ENCODE results near the gene SLC2A5.
"Not testable (repeated sequence)": the region's sequence is repeated elsewhere in the genome, so short reads cannot be mapped to it uniquely, and the experiment has no call there.

The SLC2A5 gene

DNA sequence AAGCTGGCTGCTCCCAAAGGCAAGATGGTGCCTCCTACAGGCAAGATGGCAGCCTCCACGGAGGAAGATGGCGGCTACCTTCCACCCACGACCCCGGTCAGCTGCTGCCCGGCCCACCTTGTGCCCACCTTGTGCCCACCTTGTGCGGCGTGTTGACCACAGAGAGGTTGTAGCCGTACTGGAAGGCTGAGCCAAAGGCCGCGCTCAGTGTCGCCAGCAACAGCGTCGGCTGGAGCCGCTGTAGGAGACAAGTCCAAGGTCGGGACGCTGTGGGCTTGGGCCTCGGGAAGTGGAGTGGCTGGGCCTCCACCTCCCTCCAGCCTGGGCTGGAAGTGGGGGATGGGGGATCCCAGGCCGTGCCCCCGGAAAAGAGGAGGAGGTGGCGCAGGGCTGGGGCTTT is 44.6 kb downstream of the SLC2A5 start:
- no peak overlapping the region for H2BK12ac ChIP-seq (ENCODE audit: low read length)
- H2BK5ac ChIP-seq (ENCODE audit: low read depth, low read length, poor library complexity), result no peak overlapping the region
- H3K9ac ChIP-seq (ENCODE audit: low read length), result no peak overlapping the region
- no CpG with 5 or more reads among the region's 20 CpGs for WGBS (ENCODE audit: extremely low coverage, insufficient coverage, insufficient read length)
- H2AK5ac ChIP-seq (ENCODE audit: low read length), result no peak overlapping the region
- no peak overlapping the region for H2BK120ac ChIP-seq (ENCODE audit: insufficient read depth, low read length, poor library complexity)
- peaks cover 6% of the 10 kb centered on the region for H3K9me3 ChIP-seq (ENCODE audit: insufficient read depth, low read depth, low read length)
- no peak overlapping the region for H3K4me2 ChIP-seq (ENCODE audit: low read length)
- no peak overlapping the region for H4K91ac ChIP-seq (ENCODE audit: low read depth, low read length)
- no peak overlapping the region for H3K23ac ChIP-seq (ENCODE audit: low read length)
- H3K36me3 ChIP-seq (ENCODE audit: control insufficient read depth in 1 of 2, insufficient read depth in 2 of 2, low read length in 2 of 2), result no peaks in the 10 kb centered on the region
- no peaks in the 10 kb centered on the region for H3K27me3 ChIP-seq (ENCODE audit: insufficient read depth, low read length)
- no peak overlapping the region for H4K12ac ChIP-seq (ENCODE audit: low read depth, low read length)
- H3K79me2 ChIP-seq (ENCODE audit: control insufficient read depth, insufficient read depth, low read length, poor library complexity), result no peaks in the 10 kb centered on the region
- no peak overlapping the region for H3K27ac ChIP-seq (ENCODE audit: low read depth, low read length)
- H3K79me1 ChIP-seq (ENCODE audit: low read length), result no peaks in the 10 kb centered on the region
- H3K4me1 ChIP-seq (ENCODE audit: control insufficient read depth in 1 of 2, insufficient read depth in 2 of 2, low read length in 2 of 2), result no peaks in the 10 kb centered on the region
- H3K4me3 ChIP-seq (ENCODE audit: low read depth, low read length), result no peak overlapping the region
- no peak overlapping the region for H3K4ac ChIP-seq (ENCODE audit: low read depth, low read length)
- H3K14ac ChIP-seq (ENCODE audit: low read length), result no peak overlapping the region
- H3K18ac ChIP-seq (ENCODE audit: low read length), result no peak overlapping the region
- H2AFZ ChIP-seq (ENCODE audit: insufficient read depth, low read length, poor library complexity), result no peak overlapping the region
- no peak for DNase-seq
- H4K8ac ChIP-seq (ENCODE audit: low read depth, low read length), result no peak overlapping the region

DNA sequence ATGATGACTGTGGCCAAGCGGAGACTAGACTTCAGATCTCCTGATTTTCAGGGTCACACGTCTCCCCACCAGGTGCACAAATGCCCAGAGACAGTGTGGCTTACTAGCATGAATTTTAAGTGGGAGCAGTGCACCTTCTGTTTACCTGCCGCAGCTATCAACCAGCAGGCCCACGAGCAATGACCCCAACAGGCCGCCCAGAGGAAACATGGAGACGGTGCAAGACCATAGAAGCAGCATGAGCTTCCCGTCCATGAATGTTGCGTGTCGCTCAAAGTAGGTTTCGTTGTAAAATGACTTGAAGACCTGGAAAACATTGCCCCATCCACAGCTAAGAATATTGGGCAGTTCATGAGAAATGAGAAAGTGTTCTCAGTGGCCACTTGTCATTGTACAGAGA is 46.7 kb downstream of the SLC2A5 start:
- Histone ChIP-seq H3K36me3 (ENCODE audit: control insufficient read depth in 1 of 2, insufficient read depth in 2 of 2, low read length in 2 of 2) (no peaks in the 10 kb centered on the region), H4K91ac (ENCODE audit: low read depth, low read length) (no peak overlapping the region), H3K27ac (ENCODE audit: low read depth, low read length) (no peak overlapping the region), H4K12ac (ENCODE audit: low read depth, low read length) (no peak overlapping the region), H3K79me2 (ENCODE audit: control insufficient read depth, insufficient read depth, low read length, poor library complexity) (no peaks in the 10 kb centered on the region), H3K14ac (ENCODE audit: low read length) (no peak overlapping the region), H2BK5ac (ENCODE audit: low read depth, low read length, poor library complexity) (no peak overlapping the region), H4K8ac (ENCODE audit: low read depth, low read length) (no peak overlapping the region), H2BK120ac (ENCODE audit: insufficient read depth, low read length, poor library complexity) (no peak overlapping the region), H3K4ac (ENCODE audit: low read depth, low read length) (no peak overlapping the region), H3K9ac (ENCODE audit: low read length) (no peak overlapping the region), H3K4me3 (ENCODE audit: low read depth, low read length) (no peak overlapping the region), H3K4me1 (ENCODE audit: control insufficient read depth in 1 of 2, insufficient read depth in 2 of 2, low read length in 2 of 2) (no peaks in the 10 kb centered on the region), H3K18ac (ENCODE audit: low read length) (no peak overlapping the region), H2BK12ac (ENCODE audit: low read length) (no peak overlapping the region), H3K27me3 (ENCODE audit: insufficient read depth, low read length) (no peaks in the 10 kb centered on the region), H3K23ac (ENCODE audit: low read length) (no peak overlapping the region), H2AK5ac (ENCODE audit: low read length) (no peak overlapping the region), H2AFZ (ENCODE audit: insufficient read depth, low read length, poor library complexity) (no peak overlapping the region), H3K9me3 (ENCODE audit: insufficient read depth, low read depth, low read length) (peaks cover 4% of the 10 kb centered on the region), H3K4me2 (ENCODE audit: low read length) (no peak overlapping the region), H3K79me1 (ENCODE audit: low read length) (no peaks in the 10 kb centered on the region)
- no CpG with 5 or more reads among the region's 10 CpGs for WGBS (ENCODE audit: extremely low coverage, insufficient coverage, insufficient read length)
- no peak for DNase-seq

DNA sequence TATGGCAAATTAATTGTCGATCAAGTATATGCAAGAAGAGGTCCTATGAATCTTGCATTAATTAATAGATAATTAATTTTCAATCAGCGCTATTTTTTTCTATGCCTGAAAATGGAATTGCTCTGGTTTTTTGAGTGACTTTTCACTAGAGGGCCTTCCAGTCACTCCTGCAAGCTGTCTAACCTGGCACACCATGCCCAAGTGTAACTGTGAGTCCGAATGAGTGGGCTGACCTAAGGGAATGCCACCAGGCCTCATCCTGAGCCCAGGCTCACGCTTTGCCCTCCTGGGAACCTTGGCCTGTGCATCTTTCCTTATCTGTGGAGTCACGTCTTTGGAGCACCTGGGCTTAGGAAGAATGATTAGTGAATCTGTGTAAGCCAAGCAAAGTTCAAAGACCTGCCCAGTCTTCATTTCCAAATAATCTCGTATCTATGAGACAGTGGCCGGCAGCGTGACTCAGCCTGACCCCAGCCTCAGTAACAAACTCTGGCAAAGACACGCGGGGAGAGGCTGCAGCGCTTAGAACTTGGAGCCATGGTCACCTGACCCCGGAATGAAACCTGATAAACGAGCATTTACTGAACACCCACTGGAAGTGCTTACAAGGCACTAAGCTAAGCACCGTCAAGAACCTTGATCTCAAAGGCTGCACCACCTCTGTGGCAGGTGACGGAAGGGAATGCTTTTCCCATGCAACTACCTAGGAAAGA is 47.3 kb downstream of the SLC2A5 start:
- H3K79me1 ChIP-seq (ENCODE audit: low read length); H3K23ac ChIP-seq (ENCODE audit: low read length); H4K12ac ChIP-seq (ENCODE audit: low read depth, low read length); DNase-seq; H3K27ac ChIP-seq (ENCODE audit: low read depth, low read length); H3K4ac ChIP-seq (ENCODE audit: low read depth, low read length); H2BK120ac ChIP-seq (ENCODE audit: insufficient read depth, low read length, poor library complexity); H2BK5ac ChIP-seq (ENCODE audit: low read depth, low read length, poor library complexity); H3K27me3 ChIP-seq (ENCODE audit: insufficient read depth, low read length); H4K8ac ChIP-seq (ENCODE audit: low read depth, low read length); H3K36me3 ChIP-seq (ENCODE audit: control insufficient read depth in 1 of 2, insufficient read depth in 2 of 2, low read length in 2 of 2); H3K9me3 ChIP-seq (ENCODE audit: insufficient read depth, low read depth, low read length); H3K14ac ChIP-seq (ENCODE audit: low read length); H3K18ac ChIP-seq (ENCODE audit: low read length); H3K4me2 ChIP-seq (ENCODE audit: low read length); H4K91ac ChIP-seq (ENCODE audit: low read depth, low read length); H2BK12ac ChIP-seq (ENCODE audit: low read length); H3K79me2 ChIP-seq (ENCODE audit: control insufficient read depth, insufficient read depth, low read length, poor library complexity); H3K9ac ChIP-seq (ENCODE audit: low read length); H3K4me3 ChIP-seq (ENCODE audit: low read depth, low read length); H2AFZ ChIP-seq (ENCODE audit: insufficient read depth, low read length, poor library complexity); H3K4me1 ChIP-seq (ENCODE audit: control insufficient read depth in 1 of 2, insufficient read depth in 2 of 2, low read length in 2 of 2); H2AK5ac ChIP-seq (ENCODE audit: low read length): not testable (repeated sequence)
- no CpG with 5 or more reads among the region's 15 CpGs for WGBS (ENCODE audit: extremely low coverage, insufficient coverage, insufficient read length)

- H3K23ac ChIP-seq (ENCODE audit: low read length), result no peak overlapping the region
- H2BK5ac ChIP-seq (ENCODE audit: low read depth, low read length, poor library complexity), result no peak overlapping the region
- H3K4ac ChIP-seq (ENCODE audit: low read depth, low read length), result no peak overlapping the region
- no peaks in the 10 kb centered on the region for H3K4me1 ChIP-seq (ENCODE audit: control insufficient read depth in 1 of 2, insufficient read depth in 2 of 2, low read length in 2 of 2)
- no peaks in the 10 kb centered on the region for H3K36me3 ChIP-seq (ENCODE audit: control insufficient read depth in 1 of 2, insufficient read depth in 2 of 2, low read length in 2 of 2)
- no peak overlapping the region for H4K91ac ChIP-seq (ENCODE audit: low read depth, low read length)
- WGBS (ENCODE audit: extremely low coverage, insufficient coverage, insufficient read length), result no CpG with 5 or more reads among the region's 6 CpGs
- no peak overlapping the region for H2AK5ac ChIP-seq (ENCODE audit: low read length)
- H3K18ac ChIP-seq (ENCODE audit: low read length), result no peak overlapping the region
- peaks cover 4% of the 10 kb centered on the region for H3K9me3 ChIP-seq (ENCODE audit: insufficient read depth, low read depth, low read length)
- H2AFZ ChIP-seq (ENCODE audit: insufficient read depth, low read length, poor library complexity), result no peak overlapping the region
- H3K79me2 ChIP-seq (ENCODE audit: control insufficient read depth, insufficient read depth, low read length, poor library complexity), result no peaks in the 10 kb centered on the region
- no peak overlapping the region for H3K27ac ChIP-seq (ENCODE audit: low read depth, low read length)
- no peak overlapping the region for H3K4me3 ChIP-seq (ENCODE audit: low read depth, low read length)
- no peak overlapping the region for H2BK12ac ChIP-seq (ENCODE audit: low read length)
- H2BK120ac ChIP-seq (ENCODE audit: insufficient read depth, low read length, poor library complexity), result no peak overlapping the region
- no peak overlapping the region for H3K14ac ChIP-seq (ENCODE audit: low read length)
- H3K4me2 ChIP-seq (ENCODE audit: low read length), result no peak overlapping the region
- no peak for DNase-seq
- no peaks in the 10 kb centered on the region for H3K27me3 ChIP-seq (ENCODE audit: insufficient read depth, low read length)
- no peak overlapping the region for H3K9ac ChIP-seq (ENCODE audit: low read length)
- H4K12ac ChIP-seq (ENCODE audit: low read depth, low read length), result no peak overlapping the region
- no peaks in the 10 kb centered on the region for H3K79me1 ChIP-seq (ENCODE audit: low read length)
- no peak overlapping the region for H4K8ac ChIP-seq (ENCODE audit: low read depth, low read length)
Observed at GRCh38 chr1:9020305-9020704, 49.1 kb downstream of the SLC2A5 start.
